Smooth muscle cell (in vitro differentiated cells): ENCODE results near the gene CALM1. TPM values are rescaled to one million over a fixed set of nuclear protein-coding genes. Genes with fewer than 3 reads are reported as not detected.

Experiments used
- DNase-seq: peaks from one replicate; lab custom pipeline; 2025; ENCODE audit not compliant: unreplicated experiment; lab: John Stamatoyannopoulos, UW
- H2AFZ ChIP-seq: fragments of 200-600 bp; sonication (generic); 2 replicates; pipeline ENCODE4 v1.6.0; 2016; ENCODE audit warnings: antibody characterized with exemption, low read depth, mild to moderate bottlenecking
- H3F3A ChIP-seq: fragments of 200-600 bp; sonication (generic); 2 replicates; pipeline ENCODE4 v1.6.0; 2017; ENCODE audit warnings: antibody characterized with exemption, low read depth
- H3K27ac ChIP-seq: fragments of 200-600 bp; sonication (generic); 2 replicates; pipeline ENCODE4 v1.5.1; 2016; ENCODE audit warnings: low read depth, mild to moderate bottlenecking
- H3K27me3 ChIP-seq: fragments of 200-600 bp; sonication (generic); 2 replicates; pipeline ENCODE4 v1.6.1; 2016; ENCODE audit warnings: low read depth, mild to moderate bottlenecking
- H3K36me3 ChIP-seq: fragments of 200-600 bp; sonication (generic); 2 replicates; pipeline ENCODE4 v1.5.1; 2016; ENCODE audit warnings: low read depth
- H3K4me1 ChIP-seq: fragments of 200-600 bp; sonication (generic); 2 replicates; pipeline ENCODE4 v1.5.1; 2016; ENCODE audit warnings: low read depth
- H3K4me2 ChIP-seq: fragments of 200-600 bp; sonication (generic); 2 replicates; pipeline ENCODE4 v1.6.0; 2016; ENCODE audit warnings: mild to moderate bottlenecking
- H3K4me3 ChIP-seq: fragments of 200-600 bp; sonication (generic); 2 replicates; pipeline ENCODE4 v1.5.1; 2016; ENCODE audit warnings: mild to moderate bottlenecking
- H3K79me2 ChIP-seq: fragments of 200-600 bp; sonication (generic); 2 replicates; pipeline ENCODE4 v1.6.0; 2016; ENCODE audit warnings: low read depth, mild to moderate bottlenecking
- H3K9ac ChIP-seq: fragments of 200-600 bp; sonication (generic); 2 replicates; pipeline ENCODE4 v1.6.0; 2016; ENCODE audit warnings: low read depth
- H3K9me3 ChIP-seq: fragments of 200-600 bp; sonication (generic); replicated peaks from 2 replicates; pipeline ENCODE4 v1.5.1; 2016; ENCODE audit warnings: low read depth
- H4K20me1 ChIP-seq: fragments of 200-600 bp; sonication (generic); 2 replicates; pipeline ENCODE4 v1.6.0; 2016; ENCODE audit warnings: low read depth
- CTCF ChIP-seq: fragments of 200-600 bp; sonication (generic); IDR thresholded peaks from 2 replicates; pipeline ENCODE4 v1.5.1; 2017; ENCODE audit warnings: borderline replicate concordance, mild to moderate bottlenecking, antibody characterized with exemption; ENCODE audit not compliant: insufficient read depth, poor library complexity, severe bottlenecking
- WGBS: methylation state at CpG from one replicate; pipeline ENCODE4 v1.1.7; 2016; ENCODE audit warnings: low lambda C conversion rate; 5-methylcytosine and 5-hydroxymethylcytosine counted together
- polyA plus RNA-seq: library from polyadenylated mRNA; unstranded; fragments of >200 nt; fragmentation: Nextera tagmentation; extraction: Ambion mirVana; gene quantifications from 2 replicates; pipeline ENCODE4 v1.2.1, GENCODE V29; 2016
- total RNA-seq: library from RNA; depleted of rRNA; stranded (reverse); fragments of >200 nt; gene quantifications from 2 replicates; pipeline ENCODE4 v1.2.3, GENCODE V29; 2014

The CALM1 gene
- total and polyA plus RNA-seq, 2 experiments from 2014 or later: 302 to 545 TPM

- TF ChIP-seq CTCF: no peak
- Histone ChIP-seq H3K36me3 (no peaks in the 10 kb centered on the region), H2AFZ (no peak overlapping the region), H3K4me3 (no peak overlapping the region), H3K79me2 (no peaks in the 10 kb centered on the region), H3K4me1 (no peaks in the 10 kb centered on the region), H3K9me3 (no peaks in the 10 kb centered on the region), H4K20me1 (no peaks in the 10 kb centered on the region), H3K27me3 (no peaks in the 10 kb centered on the region), H3K27ac (peak overlapping the region; percentile 56), H3F3A (no peaks in the 10 kb centered on the region), H3K9ac (no peak overlapping the region), H3K4me2 (no peak overlapping the region)
- whole genome bisulfite sequencing: 82% methylated on average over 6 of the region's 6 CpGs
- DNase-seq: no peak
Observed at GRCh38 chr14:90444077-90444696, 47.4 kb downstream of the CALM1 start.

- no peaks in the 10 kb centered on the region for H4K20me1 ChIP-seq
- H3F3A ChIP-seq: no peaks in the 10 kb centered on the region
- H3K4me3 ChIP-seq: no peak overlapping the region
- no peak overlapping the region for H3K4me2 ChIP-seq
- H3K36me3 ChIP-seq: no peaks in the 10 kb centered on the region
- no peak for DNase-seq
- no peak overlapping the region for H2AFZ ChIP-seq
- no peaks in the 10 kb centered on the region for H3K79me2 ChIP-seq
- TF ChIP-seq CTCF: no peak
- H3K9ac ChIP-seq: no peak overlapping the region
- H3K9me3 ChIP-seq: no peaks in the 10 kb centered on the region
- H3K27me3 ChIP-seq: no peaks in the 10 kb centered on the region
- peak overlapping the region; percentile 56 for H3K27ac ChIP-seq
- no peaks in the 10 kb centered on the region for H3K4me1 ChIP-seq
- WGBS: 88% methylated on average over 4 of the region's 4 CpGs
Observed at GRCh38 chr14:90445011-90445410, 48.2 kb downstream of the CALM1 start.

GRCh38 chr14:90446405-90446804 lies 49.6 kb downstream of the CALM1 start:
- no peak overlapping the region for H3K4me3 ChIP-seq
- no peaks in the 10 kb centered on the region for H3K27me3 ChIP-seq
- no peak overlapping the region for H2AFZ ChIP-seq
- H3K9me3 ChIP-seq: no peaks in the 10 kb centered on the region
- H3K79me2 ChIP-seq: no peaks in the 10 kb centered on the region
- no peak overlapping the region for H3K27ac ChIP-seq
- H4K20me1 ChIP-seq: no peaks in the 10 kb centered on the region
- TF ChIP-seq CTCF: no peak
- 88% methylated on average over 4 of the region's 4 CpGs for WGBS
- no peak for DNase-seq
- H3K36me3 ChIP-seq: no peaks in the 10 kb centered on the region
- H3K9ac ChIP-seq: no peak overlapping the region
- no peaks in the 10 kb centered on the region for H3F3A ChIP-seq
- H3K4me1 ChIP-seq: no peaks in the 10 kb centered on the region
- no peak overlapping the region for H3K4me2 ChIP-seq

- Histone ChIP-seq H3K27ac (no peak overlapping the region), H3K79me2 (no peaks in the 10 kb centered on the region), H3K4me3 (no peak overlapping the region), H3K27me3 (no peaks in the 10 kb centered on the region), H4K20me1 (no peaks in the 10 kb centered on the region), H3K36me3 (no peaks in the 10 kb centered on the region), H3F3A (no peaks in the 10 kb centered on the region), H3K9ac (no peak overlapping the region), H2AFZ (no peak overlapping the region), H3K4me2 (no peak overlapping the region), H3K9me3 (no peaks in the 10 kb centered on the region), H3K4me1 (no peaks in the 10 kb centered on the region)
- DNase-seq: no peak
- TF ChIP-seq CTCF: no peak
- WGBS: 92% methylated on average over 9 of the region's 9 CpGs
Observed at GRCh38 chr14:90447720-90448497, 51.1 kb downstream of the CALM1 start.
